ENCODE data around the gene COPE.

The COPE gene

DNA sequence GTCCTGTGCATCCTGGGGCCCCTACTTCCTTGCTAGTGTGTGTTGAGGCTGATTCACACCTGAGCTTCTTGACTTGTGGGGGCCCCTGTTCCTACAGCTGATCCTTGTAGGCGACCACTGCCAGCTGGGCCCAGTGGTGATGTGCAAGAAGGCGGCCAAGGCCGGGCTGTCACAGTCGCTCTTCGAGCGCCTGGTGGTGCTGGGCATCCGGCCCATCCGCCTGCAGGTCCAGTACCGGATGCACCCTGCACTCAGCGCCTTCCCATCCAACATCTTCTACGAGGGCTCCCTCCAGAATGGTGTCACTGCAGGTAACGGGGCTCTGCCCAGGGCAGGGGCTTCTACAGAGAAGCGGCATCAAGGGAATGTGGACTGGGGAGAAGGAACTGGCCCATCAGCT is 62.0 kb downstream of the COPE start:
- TF ChIP-seq POLR2AphosphoS5 (IDR thresholded peaks at IDR 0.05; ENCODE audit: low read depth, low read length) = no peak
- no peak for TF ChIP-seq FOXP2 (optimal IDR thresholded peaks at IDR 0.05; ENCODE audit: borderline replicate concordance, extremely low read depth, extremely low read length, insufficient read depth)
- TF ChIP-seq, protein P1, sequence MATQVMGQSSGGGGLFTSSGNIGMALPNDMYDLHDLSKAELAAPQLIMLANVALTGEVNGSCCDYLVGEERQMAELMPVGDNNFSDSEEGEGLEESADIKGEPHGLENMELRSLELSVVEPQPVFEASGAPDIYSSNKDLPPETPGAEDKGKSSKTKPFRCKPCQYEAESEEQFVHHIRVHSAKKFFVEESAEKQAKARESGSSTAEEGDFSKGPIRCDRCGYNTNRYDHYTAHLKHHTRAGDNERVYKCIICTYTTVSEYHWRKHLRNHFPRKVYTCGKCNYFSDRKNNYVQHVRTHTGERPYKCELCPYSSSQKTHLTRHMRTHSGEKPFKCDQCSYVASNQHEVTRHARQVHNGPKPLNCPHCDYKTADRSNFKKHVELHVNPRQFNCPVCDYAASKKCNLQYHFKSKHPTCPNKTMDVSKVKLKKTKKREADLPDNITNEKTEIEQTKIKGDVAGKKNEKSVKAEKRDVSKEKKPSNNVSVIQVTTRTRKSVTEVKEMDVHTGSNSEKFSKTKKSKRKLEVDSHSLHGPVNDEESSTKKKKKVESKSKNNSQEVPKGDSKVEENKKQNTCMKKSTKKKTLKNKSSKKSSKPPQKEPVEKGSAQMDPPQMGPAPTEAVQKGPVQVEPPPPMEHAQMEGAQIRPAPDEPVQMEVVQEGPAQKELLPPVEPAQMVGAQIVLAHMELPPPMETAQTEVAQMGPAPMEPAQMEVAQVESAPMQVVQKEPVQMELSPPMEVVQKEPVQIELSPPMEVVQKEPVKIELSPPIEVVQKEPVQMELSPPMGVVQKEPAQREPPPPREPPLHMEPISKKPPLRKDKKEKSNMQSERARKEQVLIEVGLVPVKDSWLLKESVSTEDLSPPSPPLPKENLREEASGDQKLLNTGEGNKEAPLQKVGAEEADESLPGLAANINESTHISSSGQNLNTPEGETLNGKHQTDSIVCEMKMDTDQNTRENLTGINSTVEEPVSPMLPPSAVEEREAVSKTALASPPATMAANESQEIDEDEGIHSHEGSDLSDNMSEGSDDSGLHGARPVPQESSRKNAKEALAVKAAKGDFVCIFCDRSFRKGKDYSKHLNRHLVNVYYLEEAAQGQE (IDR thresholded peaks at IDR 0.05; ENCODE audit: insufficient read depth in 1 of 2, low read depth in 2 of 2, low read length in 2 of 2) = no peak
- no peak for TF ChIP-seq TAF1 (IDR thresholded peaks at IDR 0.05; ENCODE audit: borderline replicate concordance, insufficient read depth, low read length)
- TF ChIP-seq SIN3A (IDR thresholded peaks at IDR 0.05; ENCODE audit: borderline replicate concordance, insufficient read depth, low read length) = no peak

DNA sequence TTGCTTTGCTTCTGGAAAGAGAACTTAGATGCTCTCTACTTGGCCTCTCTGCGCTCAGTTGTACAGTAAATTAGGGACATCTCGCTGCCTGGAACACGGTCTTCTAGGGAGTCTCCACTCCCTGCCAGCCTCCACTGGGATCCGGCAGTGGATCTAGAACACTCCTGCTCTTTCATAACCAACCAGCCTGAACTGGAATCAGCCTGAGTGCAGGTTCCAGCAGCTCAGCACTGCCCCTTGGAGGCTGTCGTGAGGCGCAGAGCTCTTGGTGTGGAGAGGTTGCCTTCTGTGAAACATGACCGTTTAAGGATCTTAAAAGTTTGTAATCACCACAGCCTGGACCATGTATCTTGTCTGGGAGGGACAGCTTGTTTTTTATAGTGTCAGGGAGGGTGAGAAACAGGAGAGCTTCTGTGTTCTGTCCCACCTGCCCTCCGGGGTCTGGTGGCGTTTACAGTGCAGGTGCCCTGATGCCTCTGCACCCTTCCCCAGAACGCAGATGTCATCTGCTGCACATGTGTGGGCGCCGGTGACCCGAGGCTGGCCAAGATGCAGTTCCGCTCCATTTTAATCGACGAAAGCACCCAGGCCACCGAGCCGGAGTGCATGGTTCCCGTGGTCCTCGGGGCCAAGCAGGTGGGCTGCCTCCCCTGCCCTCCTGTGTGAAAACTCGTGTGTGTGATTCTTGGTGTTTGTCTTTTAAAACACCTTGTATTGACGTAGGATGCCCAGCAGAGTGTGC is 62.6 kb downstream of the COPE start:
- TF ChIP-seq, protein P1 (IDR thresholded peaks at IDR 0.05; ENCODE audit: insufficient read depth in 1 of 2, low read depth in 2 of 2, low read length in 2 of 2) = no peak
- no peak for TF ChIP-seq TAF1 (IDR thresholded peaks at IDR 0.05; ENCODE audit: borderline replicate concordance, insufficient read depth, low read length)
- TF ChIP-seq POLR2AphosphoS5 (IDR thresholded peaks at IDR 0.05; ENCODE audit: low read depth, low read length) = no peak
- no peak for TF ChIP-seq SIN3A (IDR thresholded peaks at IDR 0.05; ENCODE audit: borderline replicate concordance, insufficient read depth, low read length)
- no peak for TF ChIP-seq FOXP2 (optimal IDR thresholded peaks at IDR 0.05; ENCODE audit: borderline replicate concordance, extremely low read depth, extremely low read length, insufficient read depth)

DNA sequence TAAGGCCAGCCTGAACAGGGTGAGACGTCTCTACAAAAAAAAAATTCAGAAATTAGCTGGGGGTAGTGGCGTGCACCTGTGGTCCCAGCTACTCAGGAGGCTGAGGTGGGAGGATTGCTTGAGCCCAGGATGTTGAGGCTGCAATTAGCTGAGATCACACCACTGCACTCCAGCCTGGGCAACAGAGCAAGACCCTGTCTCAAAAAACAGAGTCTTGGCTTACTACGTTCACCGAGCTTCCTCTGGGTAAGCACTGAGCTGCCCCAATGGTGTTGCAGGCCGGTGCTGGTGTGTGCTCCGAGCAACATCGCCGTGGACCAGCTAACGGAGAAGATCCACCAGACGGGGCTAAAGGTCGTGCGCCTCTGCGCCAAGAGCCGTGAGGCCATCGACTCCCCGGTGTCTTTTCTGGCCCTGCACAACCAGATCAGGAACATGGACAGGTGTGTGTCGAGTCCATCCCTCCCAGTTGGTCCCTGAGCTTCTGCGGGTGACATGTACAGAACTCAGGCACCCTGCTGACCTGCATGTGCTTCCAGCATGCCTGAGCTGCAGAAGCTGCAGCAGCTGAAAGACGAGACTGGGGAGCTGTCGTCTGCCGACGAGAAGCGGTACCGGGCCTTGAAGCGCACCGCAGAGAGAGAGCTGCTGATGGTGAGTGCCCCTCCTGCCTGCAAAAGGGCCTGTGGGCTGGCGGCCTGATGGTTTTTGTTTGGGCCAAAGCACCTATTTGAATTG is 63.4 kb downstream of the COPE start:
- TF ChIP-seq, protein P1 (IDR thresholded peaks at IDR 0.05; ENCODE audit: insufficient read depth in 1 of 2, low read depth in 2 of 2, low read length in 2 of 2) = no peak
- no peak for TF ChIP-seq FOXP2 (optimal IDR thresholded peaks at IDR 0.05; ENCODE audit: borderline replicate concordance, extremely low read depth, extremely low read length, insufficient read depth)
- no peak for TF ChIP-seq SIN3A (IDR thresholded peaks at IDR 0.05; ENCODE audit: borderline replicate concordance, insufficient read depth, low read length)
- TF ChIP-seq TAF1 (IDR thresholded peaks at IDR 0.05; ENCODE audit: borderline replicate concordance, insufficient read depth, low read length) = no peak
- TF ChIP-seq POLR2AphosphoS5 (IDR thresholded peaks at IDR 0.05; ENCODE audit: low read depth, low read length) = no peak

DNA sequence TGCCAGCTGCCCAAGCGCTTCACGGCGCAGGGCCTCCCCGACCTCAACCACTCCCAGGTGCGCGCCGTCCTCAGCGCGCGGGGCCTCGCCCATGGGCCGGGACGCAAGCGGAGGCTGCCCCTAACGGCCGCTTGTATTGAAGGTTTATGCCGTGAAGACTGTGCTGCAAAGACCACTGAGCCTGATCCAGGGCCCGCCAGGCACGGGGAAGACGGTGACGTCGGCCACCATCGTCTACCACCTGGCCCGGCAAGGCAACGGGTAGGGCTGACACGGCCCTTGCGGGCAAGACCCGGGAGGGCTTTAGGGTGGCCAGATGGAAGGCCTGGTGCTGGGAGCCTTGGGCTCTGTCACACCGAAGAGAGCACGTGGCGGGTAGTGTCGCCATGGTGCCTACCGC is 64.2 kb downstream of the COPE start:
- TF ChIP-seq FOXP2 (optimal IDR thresholded peaks at IDR 0.05; ENCODE audit: borderline replicate concordance, extremely low read depth, extremely low read length, insufficient read depth) (no peak), POLR2AphosphoS5 (IDR thresholded peaks at IDR 0.05; ENCODE audit: low read depth, low read length) (no peak), SIN3A (IDR thresholded peaks at IDR 0.05; ENCODE audit: borderline replicate concordance, insufficient read depth, low read length) (no peak), TAF1 (IDR thresholded peaks at IDR 0.05; ENCODE audit: borderline replicate concordance, insufficient read depth, low read length) (no peak)
- TF ChIP-seq, protein P1 (IDR thresholded peaks at IDR 0.05; ENCODE audit: insufficient read depth in 1 of 2, low read depth in 2 of 2, low read length in 2 of 2) = no peak
